Upper lobe of left lung (tissue), 6 donors: ENCODE results near the gene TAGLN. TPM values are rescaled to one million over a fixed set of nuclear protein-coding genes. Genes with fewer than 3 reads are reported as not detected.

Experiments used
- ATAC-seq, 2 donors: fragments of 200-7000 bp; cut with Tn5 transposase; one replicate each; pipeline ENCODE4 v1.9.1; 2022; ENCODE audit warnings: mild to moderate bottlenecking in 2 of 2, moderate library complexity in 2 of 2; ENCODE audit not compliant: low FRiP score in 2 of 2
- DNase-seq, 2 donors: peaks; one replicate each; pipeline ENCODE4 v3.0.0-alpha.2; 2019 to 2020
- H3K27ac ChIP-seq, 4 donors: fragments of 200-600 bp; sonication (generic); one replicate each; pipeline ENCODE4 v1.5.1; 2016 to 2019
- H3K27me3 ChIP-seq, 4 donors: fragments of 200-600 bp; sonication (generic); one replicate each; pipeline ENCODE4 v1.5.1; 2017 to 2019
- H3K36me3 ChIP-seq, 4 donors: fragments of 200-600 bp; sonication (generic); one replicate each; pipeline ENCODE4 v1.5.1; 2016 to 2019
- H3K4me1 ChIP-seq, 4 donors: fragments of 200-600 bp; sonication (generic); one replicate each; pipeline ENCODE4 v1.5.1; 2018 to 2019
- H3K4me3 ChIP-seq, 4 donors: fragments of 200-600 bp; sonication (generic); one replicate each; pipeline ENCODE4 v1.5.1; 2017 to 2019; ENCODE audit warnings: mild to moderate bottlenecking in 2 of 4, moderate library complexity in 1 of 4
- H3K9me3 ChIP-seq, 4 donors: fragments of 200-600 bp; sonication (generic); one replicate each; pipeline ENCODE4 v1.5.1; 2018 to 2019
- EP300 ChIP-seq, 4 donors: sonication (generic); formaldehyde crosslinking; IDR thresholded peaks; one replicate each; pipeline ENCODE4 v1.5.1; 2017; ENCODE audit warnings: antibody characterized with exemption in 4 of 4, control low read depth in 2 of 4
- POLR2A ChIP-seq, 4 donors: fragments of 450-650 bp; IDR thresholded peaks; one replicate each; pipeline ENCODE4 v1.5.1; 2016 to 2017; ENCODE audit warnings: antibody characterized with exemption in 4 of 4, mild to moderate bottlenecking in 2 of 4
- POLR2AphosphoS5 ChIP-seq, 2 donors: sonication (generic); formaldehyde crosslinking; IDR thresholded peaks; one replicate each; pipeline ENCODE4 v1.5.1; 2017; ENCODE audit warnings: antibody characterized with exemption in 2 of 2
- WGBS, 2 donors: methylation state at CpG; one replicate each; pipeline ENCODE4 v1.1.5; 2017 to 2018; 5-methylcytosine and 5-hydroxymethylcytosine counted together
- total RNA-seq, 6 donors: library from RNA; depleted of rRNA in 4 of 6; stranded (reverse); fragments of >200 nt in 4 of 6; gene quantifications; one replicate each; pipeline versions ENCODE4 v1.1.0 to v1.2.1, GENCODE V29; 2016 to 2021
- TF ChIP-seq, protein P1 (sequence below), 6 experiments: fragments of 450-650 bp in 4 of 6; fragments of 200-600 bp in 2 of 6; sonication (generic) in 2 of 6; IDR thresholded peaks; one replicate each; pipeline ENCODE4 v1.5.1; 2016 to 2019; ENCODE audit warnings: antibody characterized with exemption in 6 of 6
- donor health status: DM: no; HTN: no; CAD: no; lungs with moderate emphysema.
- donor health status: DM: no; HTN: yes; CAD: no; lungs with severe emphysema.

TAGLN gene
- total RNA-seq, 6 donors from 2014 or later: 105 to 608 (median 334) TPM

DNA sequence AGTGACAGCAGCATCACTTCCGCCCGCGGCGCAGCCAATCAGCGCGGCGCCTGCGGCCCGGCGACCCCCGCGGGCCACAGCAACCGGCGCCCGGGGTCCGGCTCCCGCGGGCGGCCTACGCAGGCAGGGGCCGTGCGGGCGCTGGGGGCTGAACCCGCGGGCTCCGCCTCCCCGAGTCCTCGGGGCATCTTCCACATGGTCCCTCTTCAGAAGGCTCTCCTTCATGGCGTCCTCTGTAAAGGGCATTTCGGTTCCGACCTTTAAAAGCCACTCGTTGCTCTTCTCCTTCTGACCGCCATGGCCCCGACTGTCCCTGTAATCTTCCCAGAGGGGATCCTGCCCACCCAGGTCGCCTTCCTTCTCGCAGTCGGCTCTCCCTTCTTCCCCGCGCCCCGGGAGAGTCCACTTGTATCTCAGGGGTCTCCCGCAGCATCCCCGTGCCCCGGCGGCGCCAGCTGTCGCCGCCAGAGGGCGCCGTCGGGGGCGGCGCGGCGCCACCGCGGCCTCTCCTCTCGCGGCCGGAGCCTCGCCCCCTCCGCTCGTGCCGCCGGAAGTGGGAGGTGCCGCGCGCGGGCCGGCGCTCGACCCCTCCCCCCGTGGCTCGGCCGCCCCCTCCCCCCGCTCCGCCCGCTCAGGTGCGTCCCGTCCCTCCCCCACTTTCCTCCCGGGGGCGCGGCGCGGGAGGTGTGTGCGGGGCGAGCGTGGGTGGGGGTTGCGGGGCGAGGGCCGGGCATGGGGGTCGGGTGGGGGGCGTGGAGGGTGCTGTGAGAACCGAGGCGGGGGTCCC, 33.1 kb downstream of the TAGLN start, which contains the start of gene RNF214:
RNF214 (plus strand) TSS at position 580 of the 787 bp plus-strand sequence. CDS start 1,602 bp downstream, outside the sequence.
- WGBS, 2 donors: 0 to 2% methylated on average over 12 to 21 of the region's 94 CpGs
- H3K36me3 ChIP-seq: peaks cover 7 to 28% (median 22%) of the 10 kb centered on the region in 4 donors
- H3K27ac ChIP-seq: peak within 1 kb of the TSS; percentile 93 to 97 (median 94)
- TF ChIP-seq POLR2A (IDR thresholded peaks at IDR 0.05): peak in 3 of 4 donors; percentile 72 to 75 (median 73)
- TF ChIP-seq, protein P1, sequence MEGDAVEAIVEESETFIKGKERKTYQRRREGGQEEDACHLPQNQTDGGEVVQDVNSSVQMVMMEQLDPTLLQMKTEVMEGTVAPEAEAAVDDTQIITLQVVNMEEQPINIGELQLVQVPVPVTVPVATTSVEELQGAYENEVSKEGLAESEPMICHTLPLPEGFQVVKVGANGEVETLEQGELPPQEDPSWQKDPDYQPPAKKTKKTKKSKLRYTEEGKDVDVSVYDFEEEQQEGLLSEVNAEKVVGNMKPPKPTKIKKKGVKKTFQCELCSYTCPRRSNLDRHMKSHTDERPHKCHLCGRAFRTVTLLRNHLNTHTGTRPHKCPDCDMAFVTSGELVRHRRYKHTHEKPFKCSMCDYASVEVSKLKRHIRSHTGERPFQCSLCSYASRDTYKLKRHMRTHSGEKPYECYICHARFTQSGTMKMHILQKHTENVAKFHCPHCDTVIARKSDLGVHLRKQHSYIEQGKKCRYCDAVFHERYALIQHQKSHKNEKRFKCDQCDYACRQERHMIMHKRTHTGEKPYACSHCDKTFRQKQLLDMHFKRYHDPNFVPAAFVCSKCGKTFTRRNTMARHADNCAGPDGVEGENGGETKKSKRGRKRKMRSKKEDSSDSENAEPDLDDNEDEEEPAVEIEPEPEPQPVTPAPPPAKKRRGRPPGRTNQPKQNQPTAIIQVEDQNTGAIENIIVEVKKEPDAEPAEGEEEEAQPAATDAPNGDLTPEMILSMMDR (IDR thresholded peaks at IDR 0.05): peak; percentile 98 to 99 (median 98)
- TF ChIP-seq POLR2AphosphoS5 (IDR thresholded peaks at IDR 0.05): peak in 1 of 2 donors; percentile 3
- TF ChIP-seq EP300 (IDR thresholded peaks at IDR 0.05): no peak
- H3K27me3 ChIP-seq: no peaks in the 10 kb centered on the region
- peaks cover 21 to 38% (median 25%) of the 10 kb centered on the region in 4 donors for H3K4me1 ChIP-seq
- peak; percentile 92 to 96 for ATAC-seq
- peak within 1 kb of the TSS; percentile 75 to 98 (median 92) for H3K4me3 ChIP-seq
- peak; percentile 81 to 96 for DNase-seq
- H3K9me3 ChIP-seq: no peaks in the 10 kb centered on the region

DNA sequence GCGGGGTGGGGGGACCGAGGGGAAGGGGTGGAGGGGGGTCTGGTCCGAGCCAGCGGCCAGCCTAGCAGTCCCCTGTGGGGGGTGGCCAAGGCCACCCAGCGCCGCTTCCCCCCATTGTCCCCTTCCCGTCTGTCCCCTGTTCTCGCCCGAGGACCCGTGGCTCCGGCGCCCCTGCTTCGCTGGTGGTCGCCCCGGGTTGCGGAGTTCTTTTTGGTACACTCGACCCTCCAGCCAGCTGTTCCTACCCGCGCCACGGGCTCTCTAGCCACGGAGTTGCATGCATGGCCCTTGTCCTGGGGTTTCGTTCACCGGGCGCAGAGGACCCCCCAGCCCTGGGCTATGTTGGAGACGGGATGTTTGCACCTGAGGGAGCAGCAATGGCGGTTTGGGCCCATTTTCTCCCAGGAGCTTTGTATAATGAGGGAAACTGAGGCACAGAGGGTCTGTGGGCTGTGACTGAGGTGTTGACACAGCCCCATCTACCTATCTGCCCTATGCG, 33.8 kb downstream of the TAGLN start:
- Histone ChIP-seq H3K9me3 (no peaks in the 10 kb centered on the region), H3K27me3 (no peaks in the 10 kb centered on the region), H3K4me1 (peaks cover 21 to 38% (median 25%) of the 10 kb centered on the region in 4 donors), H3K27ac (peak overlapping the region; percentile 93 to 97 (median 94)), H3K36me3 (peaks cover 4 to 22% (median 16%) of the 10 kb centered on the region in 4 donors), H3K4me3 (peak overlapping the region; percentile 75 to 98 (median 92))
- peak in 1 of 2 donors; percentile 13 for ATAC-seq
- TF ChIP-seq, protein P1 (IDR thresholded peaks at IDR 0.05): no peak
- TF ChIP-seq EP300 (IDR thresholded peaks at IDR 0.05): no peak
- no peak for TF ChIP-seq POLR2AphosphoS5 (IDR thresholded peaks at IDR 0.05)
- no peak for TF ChIP-seq POLR2A (IDR thresholded peaks at IDR 0.05)
- peak in 1 of 2 donors; percentile 86 for DNase-seq
- WGBS, 2 donors: 2 to 4% methylated on average over 7 to 22 of the region's 27 CpGs

DNA sequence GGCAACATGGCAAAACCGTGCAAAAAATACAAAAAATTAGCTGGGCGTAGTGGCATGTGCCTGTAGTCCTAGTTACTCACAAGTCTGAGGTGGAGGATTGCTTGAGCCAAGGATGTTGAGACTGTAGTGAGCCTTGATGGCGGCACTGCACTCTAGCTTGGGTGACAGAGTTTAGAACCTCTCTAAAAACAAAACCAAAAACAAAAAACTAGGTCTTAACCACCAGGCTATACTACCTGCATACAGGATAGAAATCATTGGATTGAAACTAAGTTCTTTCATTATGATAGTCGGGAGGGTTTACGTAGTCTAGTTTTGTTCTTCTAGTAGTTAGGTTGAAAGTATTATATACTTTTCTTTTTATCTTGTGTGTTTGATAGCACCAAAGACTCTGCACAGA, 39.1 kb downstream of the TAGLN start:
- Histone ChIP-seq H3K9me3 (no peaks in the 10 kb centered on the region), H3K27ac (no peak overlapping the region), H3K4me3 (no peak overlapping the region), H3K36me3 (peaks cover 0 to 47% (median 16%) of the 10 kb centered on the region in 4 donors), H3K27me3 (no peaks in the 10 kb centered on the region), H3K4me1 (peaks cover 6 to 12% (median 9%) of the 10 kb centered on the region in 4 donors)
- DNase-seq (no peak), ATAC-seq (no peak)
- WGBS, 2 donors: 95% methylated on average over 5 of the region's 5 CpGs
- TF ChIP-seq, protein P1 (IDR thresholded peaks at IDR 0.05): no peak
- TF ChIP-seq POLR2AphosphoS5 (IDR thresholded peaks at IDR 0.05): no peak
- TF ChIP-seq POLR2A (IDR thresholded peaks at IDR 0.05): no peak
- TF ChIP-seq EP300 (IDR thresholded peaks at IDR 0.05): no peak

DNA sequence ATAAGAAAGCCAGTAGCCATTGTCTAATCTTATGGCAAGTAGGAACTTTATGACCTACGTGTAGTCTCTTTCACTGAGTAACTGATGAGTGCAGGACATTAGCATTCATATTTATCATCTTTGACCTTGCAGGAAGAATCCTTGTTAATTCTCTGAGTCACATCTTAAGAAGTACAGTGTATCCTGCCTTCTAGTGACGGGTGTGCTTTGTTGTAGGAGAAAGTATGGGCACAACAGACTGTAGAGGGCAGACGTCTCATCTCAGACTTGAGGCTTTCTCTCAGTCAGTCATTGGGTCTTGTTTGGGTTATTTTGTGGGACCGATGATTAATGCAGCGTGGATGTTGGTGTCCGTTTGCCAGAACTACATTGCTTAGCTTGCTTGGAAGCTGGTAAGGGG, 40.1 kb downstream of the TAGLN start:
- H3K9me3 ChIP-seq: no peaks in the 10 kb centered on the region
- ATAC-seq (no peak), DNase-seq (no peak)
- no peaks in the 10 kb centered on the region for H3K27me3 ChIP-seq
- H3K4me3 ChIP-seq: no peak overlapping the region
- peaks cover 0 to under 1% (median 0%) of the 10 kb centered on the region in 4 donors for H3K4me1 ChIP-seq
- TF ChIP-seq EP300 (IDR thresholded peaks at IDR 0.05) (no peak), POLR2A (IDR thresholded peaks at IDR 0.05) (no peak), POLR2AphosphoS5 (IDR thresholded peaks at IDR 0.05) (no peak)
- TF ChIP-seq, protein P1 (IDR thresholded peaks at IDR 0.05): no peak
- no peak overlapping the region for H3K27ac ChIP-seq
- peaks cover 0 to 54% (median 23%) of the 10 kb centered on the region in 4 donors for H3K36me3 ChIP-seq
- WGBS, 2 donors: 89 to 93% methylated on average over 6 of the region's 6 CpGs
